GM10266 (cell line): ENCODE measurements around the gene NMT2.

Experiments used
- DNase-seq: peaks from one replicate; pipeline ENCODE4 v3.0.0; 2012; ENCODE audit errors: extremely low spot score
- CTCF ChIP-seq: IDR thresholded peaks from 2 replicates; pipeline ENCODE4 v1.5.1; 2012; ENCODE audit warnings: mild to moderate bottlenecking, low read depth; ENCODE audit not compliant: control insufficient read depth, insufficient read depth; ENCODE audit errors: missing control alignments

The NMT2 gene

GRCh38 chr10:15196021-15196834, 27.7 kb upstream of the NMT2 start:
- no peak for TF ChIP-seq CTCF
- no peak for DNase-seq

- TF ChIP-seq CTCF = no peak
- no peak for DNase-seq
Observed at GRCh38 chr10:15189133-15189885, 20.8 kb upstream of the NMT2 start.

GRCh38 chr10:15188603-15189002, 20.1 kb upstream of the NMT2 start:
- no peak for TF ChIP-seq CTCF
- DNase-seq = no peak

GRCh38 chr10:15183689-15184481, 15.4 kb upstream of the NMT2 start:
- no peak for DNase-seq

GRCh38 chr10:15182540-15183207, 14.2 kb upstream of the NMT2 start:
- DNase-seq = no peak
- TF ChIP-seq CTCF = no peak

More at GRCh38 chr10:15183689-15184481, 15.4 kb upstream of the NMT2 start:
- no peak for TF ChIP-seq CTCF

GRCh38 chr10:15181576-15182156, 13.2 kb upstream of the NMT2 start:
- no peak for TF ChIP-seq CTCF
- no peak for DNase-seq
